OCI-LY3 (cell line): ENCODE measurements around the gene MET.

Source experiments
- CTCF ChIP-seq: fragments of 200-600, 300-600 bp; sonication (generic); IDR thresholded peaks from 2 replicates; pipeline ENCODE4 v1.5.1; 2014; ENCODE audit warnings: antibody characterized with exemption, low read length, low read depth
- EZH2phosphoT487 ChIP-seq: fragments of 200-600 bp; shearing (Covaris generic); IDR thresholded peaks from 2 replicates; pipeline ENCODE4 v1.6.1; 2018; ENCODE audit warnings: antibody characterized with exemption, mixed run types, low read depth

DNA sequence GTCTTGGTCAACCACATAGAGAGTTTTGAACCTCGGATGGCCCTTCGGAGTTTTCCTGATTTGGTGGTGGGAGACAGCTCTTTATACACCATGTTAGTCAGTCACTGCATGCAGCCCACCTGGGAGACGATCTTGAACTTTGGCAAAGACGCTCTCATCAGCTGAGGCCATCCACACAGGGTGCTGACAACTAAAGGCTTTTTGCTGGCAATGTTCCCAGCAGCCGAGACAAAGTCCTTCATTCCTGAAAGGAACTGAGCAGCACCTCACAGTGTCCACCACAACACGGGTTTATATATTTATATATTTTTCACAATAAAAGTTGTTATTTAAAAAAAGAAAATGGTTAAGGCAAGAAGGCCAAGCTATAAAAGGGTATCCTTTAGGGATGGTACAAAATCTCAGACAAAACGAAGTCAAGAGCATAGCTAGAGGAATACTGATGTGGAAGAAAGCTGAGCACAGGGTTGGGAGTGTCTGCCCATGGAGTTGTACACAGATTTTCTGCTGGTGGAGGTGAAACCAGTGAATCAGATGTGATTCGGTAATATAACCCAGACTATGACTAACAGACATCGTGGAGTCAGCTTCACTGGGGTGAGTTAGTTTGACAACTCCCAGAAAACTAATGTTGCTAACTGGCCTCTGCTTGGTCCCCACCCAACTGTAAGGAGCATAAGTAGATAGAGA lies 163.0 kb downstream of the MET start:
- TF ChIP-seq CTCF, result no peak
- TF ChIP-seq EZH2phosphoT487, result no peak
